ENCODE results near the gene NXPH1. TPM values are rescaled to one million over a fixed set of nuclear protein-coding genes. Genes with fewer than 3 reads are reported as not detected.

The NXPH1 gene
- polyA plus RNA-seq, 1 experiment: not detected

DNA sequence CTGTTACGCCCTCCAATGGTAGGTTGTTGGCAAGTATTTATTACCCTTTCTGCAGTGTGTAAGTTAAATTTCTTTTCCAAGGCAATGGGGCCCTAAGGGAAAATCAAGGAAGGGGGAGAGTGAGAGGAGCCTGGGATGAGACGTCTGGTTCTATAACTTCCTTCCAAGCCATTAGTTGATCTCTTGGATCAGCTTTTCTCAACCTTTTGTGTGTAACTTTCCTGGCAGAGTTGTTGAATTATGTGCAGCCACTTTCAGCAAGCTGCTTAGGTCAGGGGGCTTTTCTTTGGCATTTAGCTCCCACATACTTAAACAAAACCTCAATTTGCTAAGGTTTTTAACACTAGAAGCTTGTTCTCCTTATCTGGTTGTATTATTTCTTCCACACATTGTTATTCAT, 127.1 kb downstream of the NXPH1 start:
- ChIA-PET CTCF (no interaction called here), POLR2A (no interaction called here)
- no peak overlapping the region for H3K4me3 ChIP-seq (ENCODE audit: low read depth, low read length)
- no peak for TF ChIP-seq CTCF (IDR thresholded peaks at IDR 0.05; ENCODE audit: insufficient read depth, low read depth, low read length)
- no peaks in the 10 kb centered on the region for H3K36me3 ChIP-seq (ENCODE audit: control insufficient read depth, insufficient read depth, low read length)
- DNase-seq (ENCODE audit: low read depth): no peak
- no peaks in the 10 kb centered on the region for H3K27me3 ChIP-seq (ENCODE audit: control insufficient read depth, insufficient read depth, low read length)

- H3K27me3 ChIP-seq (ENCODE audit: control insufficient read depth, insufficient read depth, low read length): no peaks in the 10 kb centered on the region
- no peak for TF ChIP-seq CTCF (IDR thresholded peaks at IDR 0.05; ENCODE audit: insufficient read depth, low read depth, low read length)
- no peak overlapping the region for H3K4me3 ChIP-seq (ENCODE audit: low read depth, low read length)
- ChIA-PET POLR2A (no interaction called here), CTCF (no interaction called here)
- no peak for DNase-seq (ENCODE audit: low read depth)
- H3K36me3 ChIP-seq (ENCODE audit: control insufficient read depth, insufficient read depth, low read length): no peaks in the 10 kb centered on the region
These were observed 128.0 kb downstream of the NXPH1 start for GRCh38 chr7:8561449-8561848.

DNA sequence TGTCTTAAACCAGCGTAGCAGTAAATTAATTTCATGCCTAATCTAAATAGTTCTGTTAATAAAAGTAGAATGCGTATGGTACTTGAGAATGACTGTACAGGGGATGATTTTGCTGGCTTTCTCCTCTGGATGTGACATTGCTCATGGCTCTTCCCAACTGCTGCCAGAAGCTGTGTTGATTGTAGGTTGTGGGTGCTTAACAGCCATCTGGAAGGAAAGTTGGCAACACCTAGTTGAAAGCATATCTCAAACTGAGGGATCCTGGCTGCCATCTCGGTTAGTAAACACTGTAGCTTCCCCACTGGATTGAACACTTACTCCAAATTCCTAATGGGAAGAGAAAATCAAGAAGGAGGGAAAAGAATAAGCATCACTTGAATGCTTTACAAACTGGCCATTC, 130.9 kb downstream of the NXPH1 start:
- ChIA-PET POLR2A (no interaction called here), CTCF (no interaction called here)
- Histone ChIP-seq H3K36me3 (ENCODE audit: control insufficient read depth, insufficient read depth, low read length) (no peaks in the 10 kb centered on the region), H3K4me3 (ENCODE audit: low read depth, low read length) (no peak overlapping the region), H3K27me3 (ENCODE audit: control insufficient read depth, insufficient read depth, low read length) (no peaks in the 10 kb centered on the region)
- no peak for TF ChIP-seq CTCF (IDR thresholded peaks at IDR 0.05; ENCODE audit: insufficient read depth, low read depth, low read length)
- DNase-seq (ENCODE audit: low read depth): no peak

GRCh38 chr7:8566016-8566415, 132.6 kb downstream of the NXPH1 start:
- Histone ChIP-seq H3K36me3 (ENCODE audit: control insufficient read depth, insufficient read depth, low read length) (no peaks in the 10 kb centered on the region), H3K27me3 (ENCODE audit: control insufficient read depth, insufficient read depth, low read length) (no peaks in the 10 kb centered on the region), H3K4me3 (ENCODE audit: low read depth, low read length) (no peak overlapping the region)
- no peak for DNase-seq (ENCODE audit: low read depth)
- ChIA-PET CTCF (no interaction called here), POLR2A (no interaction called here)
- no peak for TF ChIP-seq CTCF (IDR thresholded peaks at IDR 0.05; ENCODE audit: insufficient read depth, low read depth, low read length)

DNA sequence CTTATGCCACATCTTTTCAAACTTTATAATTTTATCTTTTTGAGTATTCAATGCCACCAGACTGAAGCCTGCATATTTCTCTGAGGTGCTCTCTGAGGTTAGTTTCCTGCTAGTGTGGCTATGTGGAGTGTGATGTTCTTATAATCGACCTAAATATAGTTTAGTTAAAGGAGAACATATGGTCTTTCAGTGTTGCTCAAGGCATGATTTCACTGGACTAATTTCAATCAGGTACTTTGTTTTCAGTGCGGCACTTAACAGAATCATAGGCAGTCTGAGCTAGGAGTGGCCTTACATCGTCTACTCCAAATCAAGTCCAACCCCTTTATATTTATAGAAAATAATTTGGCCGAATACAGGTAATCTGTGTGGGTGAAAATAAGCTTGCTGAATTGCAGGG, 134.2 kb downstream of the NXPH1 start:
- CTCF ChIA-PET: no interaction called here

More for the DNA sequence above, 134.2 kb downstream of the NXPH1 start:
- TF ChIP-seq CTCF (IDR thresholded peaks at IDR 0.05; ENCODE audit: insufficient read depth, low read depth, low read length): no peak
- H3K4me3 ChIP-seq (ENCODE audit: low read depth, low read length): no peak overlapping the region
- H3K36me3 ChIP-seq (ENCODE audit: control insufficient read depth, insufficient read depth, low read length): no peaks in the 10 kb centered on the region
- POLR2A ChIA-PET: no interaction called here
- H3K27me3 ChIP-seq (ENCODE audit: control insufficient read depth, insufficient read depth, low read length): no peaks in the 10 kb centered on the region
- no peak for DNase-seq (ENCODE audit: low read depth)
